GM23338 (cell line): ENCODE measurements around the gene NUP214. TPM values are rescaled to one million over a fixed set of nuclear protein-coding genes. Genes with fewer than 3 reads are reported as not detected.

Source experiments
- ATAC-seq: fragments of 200-7000 bp; cut with Tn5 transposase; 3 replicates; pipeline ENCODE4 v1.9.1; 2020
- DNase-seq: peaks from one replicate; pipeline ENCODE4 v3.0.0-alpha.2; 2015; ENCODE audit warnings: low spot score
- H2AFZ ChIP-seq: fragments of 200-600 bp; sonication (generic); 2 replicates; pipeline ENCODE4 v1.8.0; 2016; ENCODE audit warnings: antibody characterized with exemption, mild to moderate bottlenecking, moderate library complexity
- H3F3A ChIP-seq: fragments of 200-600 bp; sonication (generic); replicated peaks from 2 replicates; pipeline ENCODE4 v1.8.0; 2017; ENCODE audit warnings: antibody characterized with exemption, mixed run types, low read depth
- H3K27ac ChIP-seq: fragments of 200-600 bp; sonication (generic); 2 replicates; pipeline ENCODE4 v1.6.1; 2016; ENCODE audit warnings: low read depth
- H3K27me3 ChIP-seq: fragments of 200-600 bp; sonication (generic); 2 replicates; pipeline ENCODE4 v1.8.0; 2016; ENCODE audit warnings: mild to moderate bottlenecking, mixed run types, moderate library complexity; ENCODE audit not compliant: insufficient read depth
- H3K36me3 ChIP-seq: fragments of 200-600 bp; sonication (generic); 2 replicates; pipeline ENCODE4 v1.8.0; 2016; ENCODE audit warnings: mild to moderate bottlenecking; ENCODE audit not compliant: insufficient read depth
- H3K4me1 ChIP-seq: fragments of 200-600 bp; sonication (generic); 2 replicates; pipeline ENCODE4 v1.8.0; 2016; ENCODE audit warnings: mild to moderate bottlenecking, moderate library complexity; ENCODE audit not compliant: insufficient read depth
- H3K4me2 ChIP-seq: fragments of 200-600 bp; sonication (generic); 2 replicates; pipeline ENCODE4 v1.7.1; 2017; ENCODE audit warnings: mixed run types
- H3K4me3 ChIP-seq: fragments of 200-600 bp; sonication (generic); 2 replicates; pipeline ENCODE4 v1.6.1; 2016; ENCODE audit warnings: mixed run types
- H3K79me2 ChIP-seq: fragments of 200-600 bp; sonication (generic); replicated peaks from 2 replicates; pipeline ENCODE4 v1.8.0; 2017; ENCODE audit warnings: mild to moderate bottlenecking; ENCODE audit not compliant: insufficient read depth
- H3K9me2 ChIP-seq: fragments of 200-600 bp; sonication (generic); 2 replicates; pipeline ENCODE4 v1.8.0; 2017; ENCODE audit not compliant: insufficient read depth
- H4K20me1 ChIP-seq: fragments of 200-600 bp; sonication (generic); replicated peaks from 2 replicates; pipeline ENCODE4 v1.8.0; 2017; ENCODE audit warnings: mild to moderate bottlenecking; ENCODE audit not compliant: insufficient read depth
- H3K27ac Mint-ChIP-seq: 2 replicates; pipeline ENCODE4 v1.8.0; 2020; ENCODE audit warnings: inconsistent platforms, mild to moderate bottlenecking, moderate library complexity, mixed read lengths
- H3K27me3 Mint-ChIP-seq: 3 replicates; pipeline ENCODE4 v1.8.0; 2022; ENCODE audit warnings: low read depth, mild to moderate bottlenecking, moderate library complexity, mixed read lengths, inconsistent platforms; ENCODE audit not compliant: insufficient read depth, poor library complexity
- H3K36me3 Mint-ChIP-seq: 3 replicates; pipeline ENCODE4 v1.8.0; 2021; ENCODE audit warnings: low read depth, mild to moderate bottlenecking, inconsistent platforms, moderate library complexity, mixed read lengths
- H3K4me1 Mint-ChIP-seq: 3 replicates; pipeline ENCODE4 v1.8.0; 2020; ENCODE audit warnings: mild to moderate bottlenecking, inconsistent platforms, mixed read lengths
- H3K4me3 Mint-ChIP-seq: 3 replicates; pipeline ENCODE4 v1.8.0; 2021; ENCODE audit warnings: moderate library complexity, mild to moderate bottlenecking, inconsistent platforms, mixed read lengths
- H3K9me3 Mint-ChIP-seq: 3 replicates; pipeline ENCODE4 v1.8.0; 2020; ENCODE audit warnings: moderate library complexity, mild to moderate bottlenecking, inconsistent platforms, mixed read lengths
- CREB1 ChIP-seq: fragments of 250-450 bp; sonication (Bioruptor Pico); IDR thresholded peaks from 2 replicates; pipeline ENCODE4 v1.5.0; 2020; ENCODE audit warnings: low read depth, mild to moderate bottlenecking, moderate library complexity
- EZH2 ChIP-seq: fragments of 200-600 bp; sonication (generic); IDR thresholded peaks from one replicate; pipeline ENCODE4 v1.8.0; 2017; ENCODE audit warnings: antibody characterized with exemption, mild to moderate bottlenecking, low read depth; ENCODE audit not compliant: unreplicated experiment
- JUNB ChIP-seq: IDR thresholded peaks from one replicate; pipeline ENCODE4 v1.6.1; 2016; ENCODE audit warnings: antibody characterized with exemption; ENCODE audit not compliant: unreplicated experiment
- NANOG ChIP-seq: IDR thresholded peaks from 2 replicates; pipeline ENCODE4 v1.6.1; 2016; ENCODE audit warnings: antibody characterized with exemption, borderline replicate concordance
- POLR2AphosphoS5 ChIP-seq: IDR thresholded peaks from 2 replicates; pipeline ENCODE4 v1.6.1; 2016; ENCODE audit warnings: antibody characterized with exemption, low read depth
- STAT1 ChIP-seq: IDR thresholded peaks from one replicate; pipeline ENCODE4 v1.6.1; 2016; ENCODE audit warnings: antibody characterized with exemption; ENCODE audit not compliant: unreplicated experiment
- ZNF114 ChIP-seq: fragments of 250-450 bp; sonication (Bioruptor Pico); IDR thresholded peaks from 2 replicates; pipeline ENCODE4 v1.5.0; 2020; ENCODE audit warnings: mild to moderate bottlenecking, moderate library complexity
- polyA plus RNA-seq: library from polyadenylated mRNA; unstranded; fragments of >200 nt; fragmentation: Nextera tagmentation; extraction: Ambion mirVana; gene quantifications from 2 replicates; pipeline ENCODE4 v1.2.1, GENCODE V29; 2016
- total RNA-seq: library from RNA; depleted of rRNA; stranded (reverse); fragments of >200 nt; shearing (Covaris generic); gene quantifications from 2 replicates; pipeline ENCODE4 v1.2.3, GENCODE V29; 2014
- TF ChIP-seq, protein P1 (sequence below): IDR thresholded peaks from 2 replicates; pipeline ENCODE4 v1.6.1; 2016; ENCODE audit warnings: antibody characterized with exemption
- TF ChIP-seq, protein P2 (sequence below), 2 experiments: fragments of 200-600 bp in 1 of 2; sonication (generic) in 1 of 2; conservative IDR thresholded peaks; 2 replicates each; pipeline versions ENCODE4 v1.5.1 to v1.6.1; 2016 to 2017; ENCODE audit warnings: antibody characterized with exemption in 2 of 2, low read depth in 2 of 2, mild to moderate bottlenecking in 2 of 2, moderate library complexity in 1 of 2
- TF ChIP-seq, protein P3 (sequence below): fragments of 250-450 bp; sonication (Bioruptor Pico); IDR thresholded peaks from 2 replicates; pipeline ENCODE4 v1.5.0; 2020; ENCODE audit warnings: mild to moderate bottlenecking, moderate library complexity

NUP214 gene
- total and polyA plus RNA-seq, 2 experiments from 2014 or later, result 36.0 to 57.0 TPM

DNA sequence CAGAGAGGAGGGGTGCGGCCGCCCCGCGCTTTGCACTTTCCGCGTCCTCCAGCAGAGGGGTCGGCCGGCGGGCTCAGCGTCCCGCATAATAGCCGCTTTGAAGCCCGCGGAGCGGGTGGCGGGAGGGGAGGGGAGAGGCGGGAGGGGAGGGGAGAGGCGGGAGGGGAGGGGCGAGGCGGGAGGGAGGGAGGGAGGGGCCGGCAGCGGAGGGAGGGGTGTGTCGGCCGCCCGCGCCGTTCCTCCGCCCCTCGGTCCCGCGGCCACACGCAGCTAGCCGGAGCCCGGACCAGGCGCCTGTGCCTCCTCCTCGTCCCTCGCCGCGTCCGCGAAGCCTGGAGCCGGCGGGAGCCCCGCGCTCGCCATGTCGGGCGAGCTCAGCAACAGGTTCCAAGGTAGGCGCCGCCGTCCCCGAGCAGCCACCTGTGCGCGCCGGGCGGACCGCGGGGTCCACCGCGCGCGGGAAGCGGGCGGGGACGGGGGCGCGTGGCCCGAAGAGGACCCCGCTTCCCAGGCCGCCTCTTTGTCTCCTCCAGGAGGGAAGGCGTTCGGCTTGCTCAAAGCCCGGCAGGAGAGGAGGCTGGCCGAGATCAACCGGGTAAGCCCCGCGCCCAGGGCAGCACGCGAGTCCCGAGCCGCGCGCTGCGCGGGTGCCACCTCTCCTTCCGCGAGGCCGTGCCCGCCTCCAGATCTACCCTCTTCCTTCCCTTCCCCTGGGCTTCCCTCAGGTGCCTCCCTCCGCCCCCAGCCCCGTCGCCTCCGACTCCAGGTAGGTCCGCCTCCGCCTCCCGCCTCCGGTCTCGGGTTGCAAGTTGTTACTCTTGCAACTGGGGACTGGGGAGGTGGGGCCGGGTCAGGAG, 28.9 kb upstream of the NUP214 start, which contains the start of gene AIF1L:
AIF1L (plus strand) TSS at position 263 of the 857 bp plus-strand sequence; CDS start at position 362, 99 bp downstream.
- no peaks in the 10 kb centered on the region; the same call in 1 of the 2 replicates for H4K20me1 ChIP-seq
- peaks cover 20% of the 10 kb centered on the region for H3K79me2 ChIP-seq
- H3K27ac Mint-ChIP-seq, result peak within 1 kb of the TSS; percentile 69; the same call in 1 of the 2 replicates
- H3K27me3 Mint-ChIP-seq, result peaks cover 12% of the 10 kb centered on the region
- H3K27ac ChIP-seq, result peak within 1 kb of the TSS; percentile 88
- H3K27me3 ChIP-seq, result no peaks in the 10 kb centered on the region
- peaks cover 34% of the 10 kb centered on the region for H3K36me3 Mint-ChIP-seq
- peaks cover 45% of the 10 kb centered on the region for H3K4me1 Mint-ChIP-seq
- peak; percentile 96 for DNase-seq
- H3K9me2 ChIP-seq, result no peaks in the 10 kb centered on the region
- peak within 1 kb of the TSS; percentile 81 for H3K4me2 ChIP-seq
- H3K4me3 ChIP-seq, result peak within 1 kb of the TSS; percentile 85
- no peaks in the 10 kb centered on the region for H3K36me3 ChIP-seq
- peak within 1 kb of the TSS; percentile 75 for H3K4me3 Mint-ChIP-seq
- no peaks in the 10 kb centered on the region for H3K9me3 Mint-ChIP-seq
- peaks cover 9% of the 10 kb centered on the region; the same call in 1 of the 2 replicates for H3F3A ChIP-seq
- H2AFZ ChIP-seq, result peak within 1 kb of the TSS; percentile 80; the same call in 1 of the 2 replicates
- peaks cover 38% of the 10 kb centered on the region for H3K4me1 ChIP-seq
- peak; percentile 76 for ATAC-seq
- TF ChIP-seq POLR2AphosphoS5 (peak; percentile 76), STAT1 (no peak), ZNF114 (CRISPR knock-in tag) (no peak), EZH2 (no peak), JUNB (no peak), CREB1 (CRISPR knock-in tag) (no peak)
- TF ChIP-seq, protein P1, sequence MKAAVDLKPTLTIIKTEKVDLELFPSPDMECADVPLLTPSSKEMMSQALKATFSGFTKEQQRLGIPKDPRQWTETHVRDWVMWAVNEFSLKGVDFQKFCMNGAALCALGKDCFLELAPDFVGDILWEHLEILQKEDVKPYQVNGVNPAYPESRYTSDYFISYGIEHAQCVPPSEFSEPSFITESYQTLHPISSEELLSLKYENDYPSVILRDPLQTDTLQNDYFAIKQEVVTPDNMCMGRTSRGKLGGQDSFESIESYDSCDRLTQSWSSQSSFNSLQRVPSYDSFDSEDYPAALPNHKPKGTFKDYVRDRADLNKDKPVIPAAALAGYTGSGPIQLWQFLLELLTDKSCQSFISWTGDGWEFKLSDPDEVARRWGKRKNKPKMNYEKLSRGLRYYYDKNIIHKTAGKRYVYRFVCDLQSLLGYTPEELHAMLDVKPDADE, result no peak
- TF ChIP-seq, protein P2, sequence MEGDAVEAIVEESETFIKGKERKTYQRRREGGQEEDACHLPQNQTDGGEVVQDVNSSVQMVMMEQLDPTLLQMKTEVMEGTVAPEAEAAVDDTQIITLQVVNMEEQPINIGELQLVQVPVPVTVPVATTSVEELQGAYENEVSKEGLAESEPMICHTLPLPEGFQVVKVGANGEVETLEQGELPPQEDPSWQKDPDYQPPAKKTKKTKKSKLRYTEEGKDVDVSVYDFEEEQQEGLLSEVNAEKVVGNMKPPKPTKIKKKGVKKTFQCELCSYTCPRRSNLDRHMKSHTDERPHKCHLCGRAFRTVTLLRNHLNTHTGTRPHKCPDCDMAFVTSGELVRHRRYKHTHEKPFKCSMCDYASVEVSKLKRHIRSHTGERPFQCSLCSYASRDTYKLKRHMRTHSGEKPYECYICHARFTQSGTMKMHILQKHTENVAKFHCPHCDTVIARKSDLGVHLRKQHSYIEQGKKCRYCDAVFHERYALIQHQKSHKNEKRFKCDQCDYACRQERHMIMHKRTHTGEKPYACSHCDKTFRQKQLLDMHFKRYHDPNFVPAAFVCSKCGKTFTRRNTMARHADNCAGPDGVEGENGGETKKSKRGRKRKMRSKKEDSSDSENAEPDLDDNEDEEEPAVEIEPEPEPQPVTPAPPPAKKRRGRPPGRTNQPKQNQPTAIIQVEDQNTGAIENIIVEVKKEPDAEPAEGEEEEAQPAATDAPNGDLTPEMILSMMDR (conservative IDR thresholded peaks at IDR 0.05; ENCODE audit: low read depth in 2 of 2), result peak; percentile 18 to 24; a peak in 1 of 4 replicates

DNA sequence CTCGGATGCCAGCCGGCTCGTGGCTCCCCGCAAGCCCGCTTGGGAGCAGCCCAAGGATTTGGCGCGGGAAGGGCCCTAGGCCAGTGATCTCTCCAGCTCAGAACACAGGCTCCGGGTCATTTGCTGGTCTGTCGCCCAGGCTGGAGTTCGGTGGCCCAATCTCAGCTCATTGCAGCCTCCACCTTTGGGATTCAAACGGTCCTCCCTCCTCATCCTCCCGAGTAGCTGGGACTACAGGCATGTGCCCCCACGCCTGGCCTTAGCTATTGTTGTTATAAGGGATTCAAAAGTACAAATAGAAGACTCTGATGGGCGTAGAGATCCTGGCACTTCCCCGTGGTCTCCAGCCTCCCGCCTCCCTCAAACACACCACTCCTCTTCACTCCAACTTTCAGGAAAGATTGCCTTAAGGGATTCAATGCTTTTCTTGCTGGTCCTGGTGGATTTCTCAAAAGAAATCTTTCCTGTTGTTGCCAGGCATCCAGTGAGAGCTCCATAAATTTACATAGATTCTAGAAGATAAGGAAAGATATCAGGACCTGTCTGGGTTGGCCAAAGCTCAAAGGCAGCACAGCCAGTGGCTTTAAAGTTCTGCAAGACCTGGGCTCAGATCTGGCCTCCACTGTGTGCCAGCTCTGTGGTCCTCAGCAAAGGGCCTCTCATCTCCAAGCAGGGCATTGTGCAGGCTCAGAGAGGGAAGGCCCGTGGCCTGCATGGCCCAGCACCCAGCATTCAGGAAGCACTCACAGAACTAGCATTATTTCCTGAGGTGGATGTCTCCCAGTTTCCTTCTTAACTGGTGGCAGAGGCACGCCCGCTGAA, 28.0 kb upstream of the NUP214 start:
- Mint-ChIP-seq H3K9me3 (no peaks in the 10 kb centered on the region), H3K4me1 (peaks cover 47% of the 10 kb centered on the region), H3K27me3 (peaks cover 12% of the 10 kb centered on the region), H3K4me3 (peak overlapping the region; percentile 75), H3K36me3 (peaks cover 34% of the 10 kb centered on the region), H3K27ac (peak overlapping the region; percentile 69; the same call in 1 of the 2 replicates)
- no peak for ATAC-seq
- no peaks in the 10 kb centered on the region; the same call in 1 of the 2 replicates for H4K20me1 ChIP-seq
- H3F3A ChIP-seq, result peaks cover 9% of the 10 kb centered on the region; the same call in 1 of the 2 replicates
- H3K4me3 ChIP-seq, result peak overlapping the region; percentile 85
- H3K27me3 ChIP-seq, result no peaks in the 10 kb centered on the region
- H3K36me3 ChIP-seq, result no peaks in the 10 kb centered on the region
- H3K79me2 ChIP-seq, result peaks cover 20% of the 10 kb centered on the region
- no peak for DNase-seq
- peak overlapping the region; percentile 88 for H3K27ac ChIP-seq
- no peak overlapping the region for H2AFZ ChIP-seq
- no peaks in the 10 kb centered on the region for H3K9me2 ChIP-seq
- H3K4me1 ChIP-seq, result peaks cover 40% of the 10 kb centered on the region
- peak overlapping the region; percentile 81 for H3K4me2 ChIP-seq
- TF ChIP-seq NANOG, result no peak
- TF ChIP-seq, protein P3, sequence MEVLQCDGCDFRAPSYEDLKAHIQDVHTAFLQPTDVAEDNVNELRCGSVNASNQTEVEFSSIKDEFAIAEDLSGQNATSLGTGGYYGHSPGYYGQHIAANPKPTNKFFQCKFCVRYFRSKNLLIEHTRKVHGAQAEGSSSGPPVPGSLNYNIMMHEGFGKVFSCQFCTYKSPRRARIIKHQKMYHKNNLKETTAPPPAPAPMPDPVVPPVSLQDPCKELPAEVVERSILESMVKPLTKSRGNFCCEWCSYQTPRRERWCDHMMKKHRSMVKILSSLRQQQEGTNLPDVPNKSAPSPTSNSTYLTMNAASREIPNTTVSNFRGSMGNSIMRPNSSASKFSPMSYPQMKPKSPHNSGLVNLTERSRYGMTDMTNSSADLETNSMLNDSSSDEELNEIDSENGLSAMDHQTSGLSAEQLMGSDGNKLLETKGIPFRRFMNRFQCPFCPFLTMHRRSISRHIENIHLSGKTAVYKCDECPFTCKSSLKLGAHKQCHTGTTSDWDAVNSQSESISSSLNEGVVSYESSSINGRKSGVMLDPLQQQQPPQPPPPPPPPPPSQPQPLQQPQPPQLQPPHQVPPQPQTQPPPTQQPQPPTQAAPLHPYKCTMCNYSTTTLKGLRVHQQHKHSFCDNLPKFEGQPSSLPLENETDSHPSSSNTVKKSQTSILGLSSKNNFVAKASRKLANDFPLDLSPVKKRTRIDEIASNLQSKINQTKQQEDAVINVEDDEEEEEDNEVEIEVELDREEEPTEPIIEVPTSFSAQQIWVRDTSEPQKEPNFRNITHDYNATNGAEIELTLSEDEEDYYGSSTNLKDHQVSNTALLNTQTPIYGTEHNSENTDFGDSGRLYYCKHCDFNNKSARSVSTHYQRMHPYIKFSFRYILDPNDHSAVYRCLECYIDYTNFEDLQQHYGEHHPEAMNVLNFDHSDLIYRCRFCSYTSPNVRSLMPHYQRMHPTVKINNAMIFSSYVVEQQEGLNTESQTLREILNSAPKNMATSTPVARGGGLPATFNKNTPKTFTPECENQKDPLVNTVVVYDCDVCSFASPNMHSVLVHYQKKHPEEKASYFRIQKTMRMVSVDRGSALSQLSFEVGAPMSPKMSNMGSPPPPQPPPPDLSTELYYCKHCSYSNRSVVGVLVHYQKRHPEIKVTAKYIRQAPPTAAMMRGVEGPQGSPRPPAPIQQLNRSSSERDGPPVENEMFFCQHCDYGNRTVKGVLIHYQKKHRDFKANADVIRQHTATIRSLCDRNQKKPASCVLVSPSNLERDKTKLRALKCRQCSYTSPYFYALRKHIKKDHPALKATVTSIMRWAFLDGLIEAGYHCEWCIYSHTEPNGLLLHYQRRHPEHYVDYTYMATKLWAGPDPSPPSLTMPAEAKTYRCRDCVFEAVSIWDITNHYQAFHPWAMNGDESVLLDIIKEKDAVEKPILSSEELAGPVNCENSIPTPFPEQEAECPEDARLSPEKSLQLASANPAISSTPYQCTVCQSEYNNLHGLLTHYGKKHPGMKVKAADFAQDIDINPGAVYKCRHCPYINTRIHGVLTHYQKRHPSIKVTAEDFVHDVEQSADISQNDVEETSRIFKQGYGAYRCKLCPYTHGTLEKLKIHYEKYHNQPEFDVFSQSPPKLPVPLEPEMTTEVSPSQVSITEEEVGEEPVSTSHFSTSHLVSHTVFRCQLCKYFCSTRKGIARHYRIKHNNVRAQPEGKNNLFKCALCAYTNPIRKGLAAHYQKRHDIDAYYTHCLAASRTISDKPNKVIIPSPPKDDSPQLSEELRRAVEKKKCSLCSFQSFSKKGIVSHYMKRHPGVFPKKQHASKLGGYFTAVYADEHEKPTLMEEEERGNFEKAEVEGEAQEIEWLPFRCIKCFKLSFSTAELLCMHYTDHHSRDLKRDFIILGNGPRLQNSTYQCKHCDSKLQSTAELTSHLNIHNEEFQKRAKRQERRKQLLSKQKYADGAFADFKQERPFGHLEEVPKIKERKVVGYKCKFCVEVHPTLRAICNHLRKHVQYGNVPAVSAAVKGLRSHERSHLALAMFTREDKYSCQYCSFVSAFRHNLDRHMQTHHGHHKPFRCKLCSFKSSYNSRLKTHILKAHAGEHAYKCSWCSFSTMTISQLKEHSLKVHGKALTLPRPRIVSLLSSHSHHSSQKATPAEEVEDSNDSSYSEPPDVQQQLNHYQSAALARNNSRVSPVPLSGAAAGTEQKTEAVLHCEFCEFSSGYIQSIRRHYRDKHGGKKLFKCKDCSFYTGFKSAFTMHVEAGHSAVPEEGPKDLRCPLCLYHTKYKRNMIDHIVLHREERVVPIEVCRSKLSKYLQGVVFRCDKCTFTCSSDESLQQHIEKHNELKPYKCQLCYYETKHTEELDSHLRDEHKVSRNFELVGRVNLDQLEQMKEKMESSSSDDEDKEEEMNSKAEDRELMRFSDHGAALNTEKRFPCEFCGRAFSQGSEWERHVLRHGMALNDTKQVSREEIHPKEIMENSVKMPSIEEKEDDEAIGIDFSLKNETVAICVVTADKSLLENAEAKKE (CRISPR knock-in tag), result no peak
